ENCODE data around the gene GOLGA6L24.
"Not testable (repeated sequence)": the region's sequence is repeated elsewhere in the genome, so short reads cannot be mapped to it uniquely, and the experiment has no call there.

Gene GOLGA6L24

GRCh38 chr15:28357984-28358383, at the start of gene GOLGA6L24:
TSS of gene GOLGA6L24 (minus strand) at chr15:28358084. CDS start at chr15:28358023, 61 bp downstream.
- DNase-seq; H3K4me1 Mint-ChIP-seq; H3K36me3 Mint-ChIP-seq (ENCODE audit: low read depth); ATAC-seq; H3K27me3 Mint-ChIP-seq; H3K27ac Mint-ChIP-seq; H3K9me3 Mint-ChIP-seq; H3K4me3 Mint-ChIP-seq: not testable (repeated sequence)

- H3K9me3 Mint-ChIP-seq; H3K36me3 Mint-ChIP-seq (ENCODE audit: low read depth); H3K27me3 Mint-ChIP-seq; H3K4me1 Mint-ChIP-seq; ATAC-seq; DNase-seq; H3K27ac Mint-ChIP-seq; H3K4me3 Mint-ChIP-seq: not testable (repeated sequence)
Observed at GRCh38 chr15:28402774-28403435, 45.0 kb upstream of the GOLGA6L24 start.

GRCh38 chr15:28396022-28396421, 38.1 kb upstream of the GOLGA6L24 start:
- H3K4me1 Mint-ChIP-seq; ATAC-seq; H3K36me3 Mint-ChIP-seq (ENCODE audit: low read depth); H3K27ac Mint-ChIP-seq; H3K27me3 Mint-ChIP-seq; DNase-seq; H3K4me3 Mint-ChIP-seq; H3K9me3 Mint-ChIP-seq: not testable (repeated sequence)

- H3K4me1 Mint-ChIP-seq; H3K9me3 Mint-ChIP-seq; H3K36me3 Mint-ChIP-seq (ENCODE audit: low read depth); H3K27me3 Mint-ChIP-seq; DNase-seq; ATAC-seq; H3K4me3 Mint-ChIP-seq; H3K27ac Mint-ChIP-seq: not testable (repeated sequence)
Observed at GRCh38 chr15:28380053-28380452, 22.2 kb upstream of the GOLGA6L24 start.

- H3K27me3 Mint-ChIP-seq; DNase-seq; H3K36me3 Mint-ChIP-seq (ENCODE audit: low read depth); ATAC-seq; H3K27ac Mint-ChIP-seq; H3K4me3 Mint-ChIP-seq; H3K9me3 Mint-ChIP-seq; H3K4me1 Mint-ChIP-seq: not testable (repeated sequence)
Observed at GRCh38 chr15:28378364-28378763, 20.5 kb upstream of the GOLGA6L24 start, which contains the start of gene GOLGA8F. TSS of gene GOLGA8F (plus strand) at chr15:28378664. CDS start at chr15:28378762, 98 bp downstream.

- not testable (repeated sequence) for H3K4me3 Mint-ChIP-seq; H3K9me3 Mint-ChIP-seq; H3K36me3 Mint-ChIP-seq (ENCODE audit: low read depth); H3K4me1 Mint-ChIP-seq; H3K27me3 Mint-ChIP-seq; ATAC-seq; DNase-seq; H3K27ac Mint-ChIP-seq
Observed at GRCh38 chr15:28365502-28365901, 7.6 kb upstream of the GOLGA6L24 start.

- H3K4me1 Mint-ChIP-seq; ATAC-seq; H3K9me3 Mint-ChIP-seq; DNase-seq; H3K36me3 Mint-ChIP-seq (ENCODE audit: low read depth); H3K27me3 Mint-ChIP-seq: not testable (repeated sequence)
- H3K27ac Mint-ChIP-seq: peak within 1 kb of the TSS; percentile 93
- H3K4me3 Mint-ChIP-seq: peak within 1 kb of the TSS; percentile 96
Observed at GRCh38 chr15:28322129-28322588, 35.7 kb downstream of the GOLGA6L24 start, which contains the start of gene HERC2. TSS of gene HERC2 (minus strand) at chr15:28322179. CDS start at chr15:28321433, 746 bp downstream.

GRCh38 chr15:28321358-28322078, 36.4 kb downstream of the GOLGA6L24 start:
- Mint-ChIP-seq H3K36me3 (ENCODE audit: low read depth) (peaks cover 10% of the 10 kb centered on the region), H3K4me3 (peak overlapping the region; percentile 96), H3K27ac (peak overlapping the region; percentile 93)
- H3K4me1 Mint-ChIP-seq, H3K9me3 Mint-ChIP-seq, ATAC-seq, H3K27me3 Mint-ChIP-seq: not testable (repeated sequence)
- peak; percentile 7 for DNase-seq

- not testable (repeated sequence) for H3K4me1 Mint-ChIP-seq, H3K27ac Mint-ChIP-seq, H3K9me3 Mint-ChIP-seq, H3K4me3 Mint-ChIP-seq, H3K27me3 Mint-ChIP-seq, DNase-seq, ATAC-seq
- peaks cover 19% of the 10 kb centered on the region for H3K36me3 Mint-ChIP-seq (ENCODE audit: low read depth)
Observed at GRCh38 chr15:28319725-28320124, 38.2 kb downstream of the GOLGA6L24 start.

GRCh38 chr15:28318828-28319227, 39.1 kb downstream of the GOLGA6L24 start:
- H3K27me3 Mint-ChIP-seq, DNase-seq, H3K4me1 Mint-ChIP-seq, H3K27ac Mint-ChIP-seq, H3K9me3 Mint-ChIP-seq, ATAC-seq, H3K4me3 Mint-ChIP-seq: not testable (repeated sequence)
- peaks cover 24% of the 10 kb centered on the region for H3K36me3 Mint-ChIP-seq (ENCODE audit: low read depth)

- H3K36me3 Mint-ChIP-seq (ENCODE audit: low read depth): peaks cover 27% of the 10 kb centered on the region
- not testable (repeated sequence) for DNase-seq, H3K4me1 Mint-ChIP-seq, H3K9me3 Mint-ChIP-seq, H3K27me3 Mint-ChIP-seq, ATAC-seq, H3K4me3 Mint-ChIP-seq, H3K27ac Mint-ChIP-seq
Observed at GRCh38 chr15:28318122-28318521, 39.8 kb downstream of the GOLGA6L24 start.

- not testable (repeated sequence) for H3K27me3 Mint-ChIP-seq, H3K4me3 Mint-ChIP-seq, DNase-seq, ATAC-seq, H3K9me3 Mint-ChIP-seq, H3K4me1 Mint-ChIP-seq, H3K27ac Mint-ChIP-seq
- peaks cover 29% of the 10 kb centered on the region for H3K36me3 Mint-ChIP-seq (ENCODE audit: low read depth)
Observed at GRCh38 chr15:28316958-28317357, 40.9 kb downstream of the GOLGA6L24 start.

GRCh38 chr15:28310454-28310853, 47.4 kb downstream of the GOLGA6L24 start:
- not testable (repeated sequence) for DNase-seq, H3K4me1 Mint-ChIP-seq, ATAC-seq, H3K27ac Mint-ChIP-seq, H3K9me3 Mint-ChIP-seq, H3K4me3 Mint-ChIP-seq, H3K27me3 Mint-ChIP-seq
- H3K36me3 Mint-ChIP-seq (ENCODE audit: low read depth): peaks cover 42% of the 10 kb centered on the region

GRCh38 chr15:28308718-28309117, 49.2 kb downstream of the GOLGA6L24 start:
- H3K4me1 Mint-ChIP-seq, DNase-seq, ATAC-seq, H3K9me3 Mint-ChIP-seq, H3K27me3 Mint-ChIP-seq, H3K4me3 Mint-ChIP-seq, H3K27ac Mint-ChIP-seq: not testable (repeated sequence)
- H3K36me3 Mint-ChIP-seq (ENCODE audit: low read depth): peaks cover 31% of the 10 kb centered on the region

Data from activated naive CD8-positive, alpha-beta T cell treated with anti-CD3 and anti-CD28 coated beads, Interleukin-2, amount 50 U/mL, for 24 hours (primary cell).